DMS 273 treated with DMSO at 0.1 percent for 48 hours (cell line): ENCODE data around the gene ZC2HC1C.
"Not testable (repeated sequence)": the region's sequence is repeated elsewhere in the genome, so short reads cannot be mapped to it uniquely, and the experiment has no call there.

ENCODE experiments used
- DNase-seq: peaks from one replicate; lab custom pipeline; 2025; lab: John Stamatoyannopoulos, UW

ZC2HC1C gene

DNA sequence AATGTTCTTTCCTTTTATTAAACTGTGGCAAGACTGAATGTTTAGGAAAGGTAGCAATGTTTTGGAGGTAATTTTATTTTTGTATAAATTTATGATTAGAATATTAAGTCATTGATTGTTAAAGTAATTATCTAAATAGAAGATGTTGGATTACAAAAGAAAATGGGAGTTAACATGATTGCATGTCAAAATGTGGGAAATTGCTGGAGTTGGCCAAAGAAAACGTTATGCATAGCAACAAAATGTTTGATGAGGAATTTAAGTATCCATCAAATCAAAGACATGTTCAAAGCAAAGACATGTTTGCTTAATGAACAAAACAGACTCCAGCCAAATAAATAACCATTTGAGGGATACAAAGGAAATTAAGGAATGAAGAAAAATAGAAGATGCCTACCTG, 15.0 kb upstream of the ZC2HC1C start:
- DNase-seq = no peak

DNA sequence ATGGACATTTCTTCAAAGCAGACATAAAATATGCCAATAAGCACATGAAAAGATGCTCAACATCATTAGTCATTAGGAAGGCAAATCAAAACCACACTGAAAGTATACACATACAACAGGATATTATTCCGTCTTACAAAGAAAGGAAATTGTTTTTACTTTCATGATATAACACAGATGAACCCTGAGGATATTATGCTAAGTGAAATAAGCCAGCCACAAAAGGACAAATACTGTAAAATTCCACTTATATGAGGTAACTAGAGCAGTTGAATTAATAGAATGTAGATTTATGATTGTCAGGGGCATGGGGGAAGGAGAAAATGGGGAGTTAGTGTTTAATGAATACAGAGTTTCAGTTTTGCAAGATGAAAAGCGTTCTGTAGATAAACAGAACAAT, 9.8 kb upstream of the ZC2HC1C start:
- no peak for DNase-seq

DNA sequence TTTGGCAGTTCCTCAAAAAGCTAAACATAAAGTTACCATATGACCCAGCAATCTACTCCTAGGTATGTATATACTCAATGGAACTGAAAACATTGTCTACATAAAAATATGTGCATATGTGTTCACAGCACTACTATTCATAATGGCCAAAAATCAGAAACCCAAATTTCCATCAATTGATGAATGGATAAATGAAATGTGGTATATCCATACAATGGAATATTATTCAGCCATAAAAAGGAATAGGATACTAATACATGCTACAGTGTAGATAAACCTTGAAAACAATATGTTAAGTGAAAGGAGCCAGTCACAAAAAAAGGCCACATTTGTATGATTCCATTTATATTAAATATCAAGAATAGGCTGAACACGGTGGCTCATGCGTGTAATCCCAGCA, 9.0 kb upstream of the ZC2HC1C start:
- no peak for DNase-seq

DNA sequence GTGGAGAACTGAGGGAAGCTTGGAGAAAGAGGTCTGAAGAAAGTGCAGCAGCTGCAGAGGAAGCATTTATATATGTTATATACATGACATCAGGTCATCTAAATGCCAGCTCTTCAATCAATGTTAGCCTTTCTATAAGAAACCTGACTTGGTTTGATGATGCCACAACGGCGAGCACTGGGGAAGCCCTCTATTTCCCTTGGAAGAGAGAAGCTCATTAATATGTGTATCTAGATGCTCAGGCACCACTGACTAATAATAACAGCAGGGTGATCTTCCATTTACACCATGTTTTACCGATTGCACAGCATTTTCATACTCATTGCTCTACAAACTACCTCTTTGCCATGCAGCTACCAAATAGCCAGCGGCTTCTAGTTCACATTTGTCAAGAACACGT, 6.4 kb upstream of the ZC2HC1C start:
- DNase-seq = no peak

DNA sequence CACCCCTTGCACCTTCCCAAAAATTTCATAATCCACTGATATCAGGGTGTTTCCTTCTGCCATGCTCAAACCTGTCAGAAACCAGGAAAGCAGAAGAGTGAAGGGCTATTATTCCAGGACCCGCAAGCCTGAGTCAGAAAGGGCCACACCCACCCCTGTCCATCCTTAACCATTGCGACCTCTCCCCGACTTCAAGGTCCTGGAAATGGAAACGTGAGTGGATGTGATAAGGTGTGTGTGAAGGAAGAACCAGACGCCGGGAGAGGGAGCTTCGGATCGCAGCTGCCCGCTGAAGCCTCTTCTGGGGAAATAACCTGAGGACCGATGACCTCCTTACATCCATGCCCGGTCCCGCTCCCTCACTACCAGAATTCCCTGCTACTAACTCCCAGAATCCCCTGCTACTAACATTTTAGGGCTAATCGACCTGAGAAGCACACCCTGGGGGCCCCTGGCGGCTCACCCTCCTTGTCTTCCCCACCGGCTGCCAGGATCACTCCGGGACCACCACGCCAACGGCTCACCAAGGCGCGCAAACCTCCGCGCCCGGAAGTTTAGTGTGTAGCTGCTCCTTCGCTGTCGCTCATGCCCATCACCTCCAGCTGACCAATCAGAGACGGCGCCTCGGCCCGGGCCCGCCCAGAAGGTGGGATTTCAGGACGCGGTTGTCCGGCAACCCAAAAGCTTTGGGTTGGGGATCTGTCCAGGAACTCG, 5.8 kb upstream of the ZC2HC1C start, which contains the start of gene ACYP1:
Gene ACYP1 (minus strand): TSS at position 534 of the 714 bp plus-strand sequence. CDS start 471 bp downstream, at position 63.
- peak; percentile 77 for DNase-seq

GRCh38 chr14:75064205-75064567, 5.3 kb upstream of the ZC2HC1C start:
- DNase-seq = no peak

DNA sequence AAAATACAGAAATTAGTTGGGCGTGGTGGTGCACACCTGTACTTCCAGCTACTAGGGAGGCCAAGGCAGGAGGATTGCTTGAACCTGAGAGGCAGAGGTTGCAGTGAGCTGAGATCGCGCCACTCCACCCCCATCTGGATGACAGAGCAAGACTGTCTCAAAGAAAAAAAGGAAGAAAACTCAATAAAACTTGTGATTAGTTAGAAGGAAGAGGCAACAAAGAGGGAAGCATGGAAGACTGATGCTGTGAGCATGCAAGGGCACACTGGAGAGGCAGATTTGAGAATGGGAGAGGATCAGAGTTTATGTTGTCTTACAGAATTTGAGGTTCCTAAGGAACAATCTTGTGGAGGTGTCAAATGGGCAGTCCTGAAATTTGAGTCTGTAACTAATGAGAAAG, 2.8 kb upstream of the ZC2HC1C start:
- DNase-seq = no peak

DNA sequence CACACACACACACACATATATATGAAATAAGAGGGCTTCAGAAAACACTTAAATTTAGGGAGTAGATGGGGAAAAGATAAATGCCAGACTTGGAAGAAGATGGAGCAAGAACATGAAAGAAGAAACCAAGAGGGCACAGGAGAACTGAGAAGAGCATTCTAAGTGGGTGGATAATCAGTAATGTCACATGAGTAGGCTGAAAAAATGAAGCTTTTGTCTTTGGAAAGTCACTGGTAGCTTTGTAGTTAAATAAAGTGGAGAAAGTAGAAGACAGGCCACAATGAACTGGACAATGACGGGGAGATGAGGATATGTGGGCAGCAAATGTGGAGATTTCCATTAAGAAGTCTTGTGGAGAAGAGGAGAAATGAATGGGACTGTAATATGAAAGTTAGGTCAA, 2.2 kb upstream of the ZC2HC1C start:
- no peak for DNase-seq

- DNase-seq = not testable (repeated sequence)
Measured at GRCh38 chr14:75067765-75068164, 1.7 kb upstream of the ZC2HC1C start.

DNA sequence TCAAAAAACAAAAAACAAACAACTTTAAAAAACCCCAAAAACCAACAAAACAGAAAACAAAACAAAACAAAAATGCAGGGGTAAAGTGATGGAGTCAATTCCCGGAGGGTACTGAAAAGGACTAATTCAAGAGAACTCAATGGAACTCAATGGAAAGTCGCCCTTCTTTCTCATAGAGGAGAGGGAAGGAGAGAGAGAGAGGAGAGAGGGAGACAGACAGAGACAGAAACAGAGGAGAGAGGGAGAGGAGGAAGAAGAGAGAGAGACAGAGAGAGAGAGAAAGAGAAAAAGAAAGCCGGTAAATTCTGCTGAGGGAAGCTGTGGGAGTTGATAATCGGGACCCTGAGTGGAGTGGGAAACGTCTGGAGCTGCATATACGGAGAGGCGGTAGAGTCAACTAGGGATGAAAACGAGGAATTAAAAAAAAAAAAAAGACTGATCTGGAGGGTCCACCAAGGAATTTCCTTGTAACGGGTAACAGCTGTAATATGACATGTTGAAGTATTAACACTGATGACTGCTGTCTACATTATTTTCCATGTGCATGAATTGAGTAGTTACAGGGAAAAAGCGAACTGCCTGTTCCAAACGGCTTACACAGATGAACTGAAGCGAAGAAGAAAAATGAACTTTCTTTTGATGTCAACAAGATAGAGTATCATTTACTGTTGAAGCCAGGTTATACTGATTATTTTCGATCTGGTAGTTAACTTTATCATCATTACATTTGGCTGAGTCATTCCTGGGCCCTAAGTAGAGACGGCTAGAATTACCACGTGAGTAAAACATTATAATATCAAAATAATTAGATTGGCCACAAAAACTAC, 934 bp upstream of the ZC2HC1C start:
- no peak for DNase-seq

GRCh38 chr14:75069811-75070145, 337 bp downstream of the ZC2HC1C start:
- no peak for DNase-seq

DNA sequence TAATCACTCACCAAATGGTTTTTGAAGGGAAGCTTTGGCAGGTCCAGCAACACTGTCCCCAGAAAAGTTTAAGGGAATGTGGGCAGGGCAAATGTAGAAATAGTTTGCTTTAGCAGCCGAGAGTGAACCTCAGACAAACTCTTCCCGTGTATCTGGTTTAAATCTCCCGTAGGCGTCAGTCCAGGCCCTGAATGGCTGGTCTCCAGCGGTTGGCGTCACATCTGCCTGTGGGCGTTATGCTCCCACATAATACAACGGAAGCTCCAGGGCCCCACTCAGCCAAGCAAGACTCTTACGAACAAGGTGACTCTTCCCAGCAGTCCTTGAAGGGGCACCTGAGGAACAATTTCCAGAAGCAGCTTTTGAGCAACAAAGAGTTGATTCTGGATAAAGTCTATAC, 942 bp downstream of the ZC2HC1C start:
- no peak for DNase-seq

DNA sequence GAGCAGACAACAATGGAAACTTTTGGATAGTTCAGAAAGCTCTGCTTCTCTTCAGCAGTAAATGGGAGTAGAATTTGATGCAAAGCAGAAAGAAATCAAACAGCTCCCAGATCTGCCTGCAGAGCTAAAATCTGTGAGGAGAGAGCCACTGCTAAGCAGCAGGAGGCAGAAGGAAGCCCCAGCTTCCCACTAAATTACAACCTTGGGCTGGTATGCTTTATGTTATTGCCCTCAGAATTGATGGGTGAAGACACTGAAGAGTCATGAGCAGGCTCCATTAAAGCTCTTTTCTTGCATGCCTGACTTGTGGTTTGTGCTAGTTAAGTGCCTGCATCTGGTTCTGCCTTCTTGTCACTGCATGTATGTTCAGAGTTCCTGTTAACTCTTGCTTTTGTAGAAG, 8.4 kb downstream of the ZC2HC1C start:
- no peak for DNase-seq

GRCh38 chr14:75079521-75079920, 10.1 kb downstream of the ZC2HC1C start:
- no peak for DNase-seq

- no peak for DNase-seq
Measured at GRCh38 chr14:75081660-75082229, 12.3 kb downstream of the ZC2HC1C start.

- no peak for DNase-seq
Measured at GRCh38 chr14:75083271-75083670, 13.8 kb downstream of the ZC2HC1C start.

DNA sequence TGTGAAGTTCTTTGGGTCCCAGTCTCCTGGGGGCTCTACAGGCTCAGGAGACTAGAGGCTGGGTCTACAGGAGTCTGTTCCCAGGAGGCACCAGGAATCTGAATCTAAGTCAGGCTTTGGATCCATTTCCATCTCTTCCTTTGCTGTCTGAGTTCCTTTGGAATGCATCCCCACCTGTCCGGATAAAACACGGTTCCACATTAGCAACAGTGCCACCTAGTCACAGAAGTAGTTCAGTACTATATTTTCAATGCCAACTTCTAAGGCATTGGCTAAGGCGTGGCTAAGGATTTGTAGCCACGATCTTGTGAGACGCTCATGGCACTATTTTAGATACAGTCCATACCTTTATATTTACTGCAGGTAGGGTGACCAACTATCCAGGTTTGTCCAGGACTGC, 15.1 kb downstream of the ZC2HC1C start:
- DNase-seq = peak; percentile 14

DNA sequence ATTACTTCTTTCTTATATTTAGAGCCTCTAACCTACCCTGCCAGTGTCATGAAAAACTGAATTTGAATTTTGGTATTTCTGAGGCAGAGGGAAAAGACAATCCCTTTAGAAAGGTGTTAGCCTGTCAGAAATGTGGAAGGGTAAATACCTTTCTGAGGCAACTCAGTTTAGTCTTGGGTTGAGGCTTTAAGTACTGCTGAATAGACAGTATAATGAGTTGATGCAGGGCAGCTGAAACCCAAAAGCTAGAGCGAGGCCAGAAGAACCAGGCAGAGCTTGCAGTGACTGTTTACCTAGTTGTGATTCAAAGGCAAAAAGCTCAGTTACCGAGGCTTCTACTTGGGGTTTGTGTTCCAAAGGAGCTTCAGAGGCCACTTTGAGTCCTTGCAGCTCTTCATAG, 18.7 kb downstream of the ZC2HC1C start:
- no peak for DNase-seq

- peak; percentile 11 for DNase-seq
Measured at GRCh38 chr14:75088566-75089373, 19.3 kb downstream of the ZC2HC1C start.

DNA sequence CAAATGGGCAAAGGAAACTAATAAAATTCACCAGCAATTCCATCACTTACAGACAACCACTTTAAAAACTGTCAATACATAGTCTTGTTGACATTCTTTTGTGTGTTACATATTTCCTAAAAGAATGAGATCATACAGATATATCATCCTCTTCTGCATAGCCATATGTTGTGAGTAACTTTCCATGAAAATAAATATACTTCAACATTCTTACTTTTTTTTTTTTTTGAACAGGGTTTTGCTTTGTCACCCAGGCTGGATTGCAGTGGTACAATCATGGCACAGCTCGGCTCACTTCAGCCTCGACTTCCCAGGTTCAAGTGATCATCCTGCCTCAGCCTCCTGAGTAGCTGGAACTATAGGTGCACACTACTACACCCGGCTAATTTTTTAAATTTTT, 20.9 kb downstream of the ZC2HC1C start:
- DNase-seq = no peak

GRCh38 chr14:75091251-75091650, 21.8 kb downstream of the ZC2HC1C start:
- no peak for DNase-seq

- DNase-seq = no peak
Measured at GRCh38 chr14:75092698-75093097, 23.3 kb downstream of the ZC2HC1C start.
